ENCODE results near the gene TRIP12.

- TF ChIP-seq CTCF (IDR thresholded peaks at IDR 0.05) (peak in 1 of 6 experiments; percentile 4), POLR2A (IDR thresholded peaks at IDR 0.05) (no peak)
These were observed 206.9 kb downstream of the TRIP12 start for GRCh38 chr2:229714736-229715541.

Measured in Peyer's patch (tissue), 4 donors.